Measurements from ENCODE around the gene MYLK.
A peak's percentile ranks its signal among the peaks of the same experiment; 100 is the strongest.

MYLK gene

DNA sequence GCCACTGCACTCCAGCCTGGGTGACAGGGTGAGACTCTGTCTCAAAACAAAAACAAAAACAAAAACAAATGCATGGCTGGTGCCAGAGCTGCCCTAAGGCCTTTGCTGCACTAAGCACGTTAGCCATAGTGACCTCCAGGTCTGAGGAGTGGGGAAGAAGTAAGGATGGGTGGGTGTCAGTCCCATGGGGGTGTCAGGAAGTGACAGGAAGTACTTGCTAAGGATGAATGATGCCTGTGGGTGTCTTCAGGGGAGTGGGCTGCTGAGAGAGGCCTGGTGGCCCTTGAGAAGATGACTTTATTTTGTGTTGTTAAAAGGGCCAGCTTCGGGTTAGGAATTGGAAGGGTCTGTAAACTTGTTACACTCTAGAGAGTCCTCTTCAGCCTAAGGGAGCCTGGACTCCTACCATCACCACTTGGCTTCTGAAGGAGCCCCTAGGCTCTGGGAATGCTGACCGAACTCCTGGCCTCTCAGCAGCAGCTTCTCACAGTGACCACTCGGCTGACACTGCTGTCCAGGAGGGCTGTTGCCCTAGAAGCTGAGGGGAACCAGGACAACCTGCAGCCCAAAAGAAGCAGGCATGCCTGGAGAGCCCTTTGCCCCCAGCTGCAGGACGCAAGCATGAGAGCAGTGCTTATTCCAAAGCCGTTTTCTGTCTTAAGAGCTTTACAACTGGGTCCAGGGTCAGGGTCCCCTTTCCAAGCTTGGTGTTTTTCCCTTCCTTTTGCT is 116.4 kb downstream of the MYLK start:
- no peak for DNase-seq

- DNase-seq: no peak
These were observed 117.1 kb downstream of the MYLK start for GRCh38 chr3:123767009-123767372.

DNA sequence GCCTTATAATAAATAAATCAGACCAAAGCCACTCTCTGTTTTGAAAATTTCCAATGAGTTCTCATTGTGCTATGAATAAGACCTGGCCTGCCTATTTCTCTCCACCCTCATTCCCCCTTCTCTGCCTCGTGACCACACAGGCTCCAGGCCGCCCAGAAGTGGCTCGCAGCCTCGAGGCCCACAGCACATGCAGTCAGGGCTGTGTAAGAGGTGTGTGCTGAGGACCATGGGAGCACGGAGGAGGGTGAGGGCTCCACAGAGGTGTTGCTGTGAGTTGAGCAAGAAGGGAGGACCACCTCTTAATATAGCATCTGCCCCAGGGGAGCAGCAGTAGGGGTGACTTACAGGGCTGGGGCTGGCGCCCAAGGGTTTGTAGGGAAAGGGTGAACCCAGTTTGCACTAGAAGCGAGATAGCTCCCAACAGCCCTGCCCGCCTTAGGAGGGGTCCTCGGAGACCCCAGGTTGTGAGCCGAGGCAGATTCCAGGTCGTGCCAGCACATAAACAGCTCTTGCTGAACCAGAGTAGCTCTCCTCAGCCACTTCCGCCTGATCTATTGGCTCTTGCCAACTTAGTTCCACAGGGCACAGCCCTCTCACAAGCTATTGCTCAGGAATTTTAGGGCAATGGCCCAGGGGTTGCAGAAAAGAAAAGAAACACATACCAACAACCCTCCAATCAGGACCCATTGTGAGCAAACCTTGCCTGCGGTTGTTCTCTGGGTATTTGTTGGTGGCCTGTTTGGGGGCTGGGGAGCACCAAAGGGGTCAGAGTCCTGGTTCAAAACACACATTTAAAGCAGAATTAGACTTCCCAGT is 117.7 kb downstream of the MYLK start:
- no peak for DNase-seq

DNA sequence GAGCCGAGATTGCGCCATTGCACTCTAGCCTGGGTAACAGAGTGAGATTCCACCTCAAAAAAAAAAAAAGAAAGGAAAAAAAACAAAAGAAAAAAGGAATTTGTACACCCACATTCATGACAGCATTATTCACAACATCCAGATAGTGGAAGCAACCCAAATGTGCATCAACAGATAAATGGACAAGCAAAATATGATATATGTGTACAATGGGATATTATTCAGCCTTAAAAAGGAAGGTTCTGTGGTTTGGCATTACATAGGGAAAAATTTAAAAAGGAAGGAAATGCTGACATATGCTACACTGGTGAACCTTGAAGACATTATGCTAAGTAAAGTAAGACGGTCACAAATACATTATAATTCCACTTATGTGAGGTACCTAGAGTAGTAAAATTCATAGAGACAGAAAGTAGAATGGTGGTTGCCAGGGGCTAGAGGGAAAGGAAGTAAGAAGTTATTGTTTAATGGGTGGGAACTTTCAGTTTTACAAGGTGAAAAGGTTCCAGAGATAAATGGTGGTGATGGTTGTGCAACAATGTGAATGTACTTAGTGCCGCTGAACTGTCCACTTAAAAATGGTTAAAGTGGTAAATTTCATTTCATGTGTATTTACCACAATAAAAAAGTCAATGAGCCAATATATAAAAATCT is 118.5 kb downstream of the MYLK start:
- no peak for DNase-seq

- DNase-seq: no peak
These were observed 119.5 kb downstream of the MYLK start for GRCh38 chr3:123764647-123765046.

DNA sequence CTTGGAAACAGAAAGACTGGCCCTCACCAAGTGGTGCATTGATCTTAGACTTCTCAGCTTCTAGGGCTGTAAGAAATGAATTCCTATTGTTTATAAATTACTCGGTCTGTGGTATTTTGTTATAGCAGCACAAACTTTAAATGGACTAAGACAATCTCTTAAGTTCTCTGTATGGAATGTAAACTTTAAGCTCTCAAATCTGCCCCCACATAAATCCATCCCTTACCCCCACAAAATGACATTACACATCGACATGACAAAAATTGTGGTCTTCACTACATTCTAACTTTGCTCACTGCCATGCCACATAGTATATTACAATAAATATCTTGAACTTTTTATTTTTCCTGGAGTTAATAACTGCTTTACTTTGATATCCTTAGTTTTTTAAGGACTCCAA is 121.3 kb downstream of the MYLK start:
- no peak for DNase-seq

DNA sequence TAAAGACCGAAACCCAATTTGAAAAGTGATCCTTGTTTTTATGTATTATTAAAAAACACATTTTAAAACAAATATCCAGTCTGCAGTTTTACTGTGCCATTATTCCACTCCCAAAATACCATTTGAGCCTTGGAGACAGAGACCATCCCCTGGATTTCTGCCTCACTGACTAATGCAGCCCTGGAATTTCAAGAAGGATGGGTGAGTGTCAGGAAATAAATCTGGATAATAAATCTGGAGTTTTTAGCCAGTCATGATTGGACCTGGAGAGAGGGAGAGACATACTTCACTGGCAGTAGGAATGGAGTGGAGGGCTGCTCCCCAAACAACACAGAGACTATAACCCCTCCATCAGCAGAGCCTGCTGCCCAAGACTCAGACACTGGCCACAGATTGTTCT is 123.3 kb downstream of the MYLK start:
- DNase-seq: no peak

- DNase-seq: no peak
These were observed 124.3 kb downstream of the MYLK start for GRCh38 chr3:123759871-123760270.

DNA sequence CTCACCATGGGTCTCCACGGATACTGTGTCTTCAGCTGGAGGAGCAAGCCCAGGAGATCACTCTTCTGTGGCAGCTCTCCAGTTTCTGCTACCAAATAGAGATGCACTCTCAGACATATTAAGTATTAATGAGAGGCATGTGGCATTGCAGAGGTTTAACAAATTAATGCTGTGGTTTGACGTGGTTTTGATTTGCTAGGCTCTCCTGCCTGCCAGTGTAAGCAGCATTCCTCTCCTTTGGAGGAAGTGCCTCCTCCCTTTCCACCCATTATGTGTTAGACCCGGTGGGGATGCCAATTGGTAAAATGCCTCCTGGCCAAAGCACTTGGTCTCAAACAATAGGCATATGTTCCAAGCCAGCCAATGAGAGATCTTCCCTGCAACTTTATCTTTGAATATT is 124.8 kb downstream of the MYLK start:
- no peak for DNase-seq

DNA sequence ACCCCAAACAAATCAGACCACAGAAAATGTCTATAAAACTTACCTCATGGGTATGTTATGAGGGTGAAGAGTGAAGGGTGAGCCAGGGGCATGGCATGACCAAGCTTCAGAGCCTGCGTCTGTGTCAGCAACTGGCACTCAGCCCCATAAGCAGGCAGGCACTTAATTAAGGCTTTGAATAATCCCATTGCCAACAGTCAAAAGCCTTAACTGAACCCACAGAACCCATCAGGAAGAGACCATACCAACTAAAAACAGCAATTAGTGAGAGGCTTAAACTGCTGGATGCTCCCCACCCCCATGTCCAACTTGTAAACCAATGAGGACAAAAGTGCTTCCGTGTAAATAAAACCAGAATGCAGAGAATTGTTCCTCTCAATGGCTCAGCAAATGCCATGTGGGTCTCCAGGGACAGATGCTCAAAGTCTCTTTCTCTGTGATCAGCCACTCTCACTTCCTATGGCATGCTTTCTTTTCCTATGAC is 126.0 kb downstream of the MYLK start:
- no peak for DNase-seq

GRCh38 chr3:123757281-123757940 is 126.7 kb downstream of the MYLK start:
- DNase-seq: no peak

GRCh38 chr3:123755501-123755900 is 128.6 kb downstream of the MYLK start:
- DNase-seq: no peak

GRCh38 chr3:123755085-123755484 is 129.0 kb downstream of the MYLK start:
- no peak for DNase-seq

DNA sequence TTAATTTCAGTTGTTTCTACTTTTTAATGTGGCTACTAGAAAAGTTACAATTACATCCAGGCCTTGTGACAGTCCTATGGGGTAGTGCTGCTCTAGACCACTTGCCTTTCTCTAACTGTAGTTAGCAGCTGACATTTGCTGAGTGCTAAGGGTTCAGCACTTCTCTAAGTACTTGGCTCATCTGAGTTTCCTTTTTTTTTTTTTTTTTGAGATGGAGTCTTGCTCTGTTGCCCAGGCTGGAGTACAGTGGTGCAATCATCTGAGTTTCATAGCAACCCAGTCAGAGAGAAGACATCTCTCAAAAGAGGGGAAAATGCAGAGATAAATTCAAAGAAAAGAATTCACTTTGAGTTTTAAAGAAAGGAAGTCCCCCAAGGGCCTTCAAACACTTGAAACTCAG is 130.8 kb downstream of the MYLK start:
- DNase-seq: no peak

DNA sequence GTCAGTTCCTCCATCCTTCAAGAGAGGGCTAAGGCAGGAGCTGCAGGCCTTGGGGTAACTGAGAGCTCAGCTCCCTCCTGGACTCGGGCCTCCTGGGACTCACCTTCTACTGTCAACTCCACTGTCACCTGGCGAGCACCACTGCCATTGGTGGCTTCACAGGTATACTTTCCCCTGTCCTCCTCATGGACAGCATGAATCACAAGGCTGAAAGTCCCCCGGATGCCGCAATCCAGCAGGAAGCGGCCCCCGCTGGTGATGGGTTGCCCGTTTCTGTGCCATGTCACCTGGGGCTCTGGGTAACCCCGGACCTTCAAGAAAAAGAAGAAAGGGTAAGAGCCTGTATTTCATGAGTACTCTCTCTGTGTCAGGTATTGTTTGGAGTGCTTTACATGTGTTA is 131.9 kb downstream of the MYLK start:
- no peak for DNase-seq

GRCh38 chr3:123751433-123751832 is 132.7 kb downstream of the MYLK start:
- no peak for DNase-seq

GRCh38 chr3:123750659-123751420 is 133.3 kb downstream of the MYLK start:
- DNase-seq: peak; percentile 92

DNA sequence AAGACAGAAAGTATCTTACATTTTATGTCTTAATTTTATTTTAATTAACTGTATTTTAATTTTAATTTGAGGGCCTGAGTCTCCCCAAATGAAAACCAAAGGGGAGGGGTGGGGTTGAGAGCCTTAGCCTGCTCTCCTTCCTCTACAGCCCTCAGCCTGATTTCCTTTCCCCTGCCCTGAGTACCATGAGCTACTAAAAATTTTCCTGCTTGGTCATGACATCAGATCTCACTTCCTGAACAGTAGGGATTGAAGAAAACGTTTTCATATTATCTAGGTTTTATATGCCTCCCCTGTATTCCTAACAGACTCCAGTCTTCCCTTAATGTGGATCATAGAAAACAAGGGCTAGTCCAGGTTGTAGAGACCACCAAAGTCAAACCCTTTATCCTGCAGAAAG is 133.9 kb downstream of the MYLK start:
- no peak for DNase-seq

DNA sequence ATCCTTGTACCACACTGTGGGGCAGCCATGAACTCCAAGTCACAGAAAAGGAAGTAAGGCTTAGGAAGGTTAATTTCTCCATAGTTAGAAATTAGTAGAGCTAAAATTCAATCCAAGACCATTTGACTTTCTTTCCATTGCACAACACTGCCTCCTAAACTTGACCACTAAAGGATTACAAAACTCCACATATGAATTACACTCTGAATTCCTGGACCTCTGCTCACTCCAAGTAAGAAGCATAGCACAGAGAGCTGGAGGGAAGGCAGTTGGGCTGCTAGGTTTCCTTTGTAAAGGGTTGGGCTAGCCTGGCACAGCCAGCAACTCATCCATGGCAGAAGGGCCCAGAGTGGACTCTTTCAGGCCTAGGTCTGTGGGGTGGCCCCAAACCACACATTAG is 134.4 kb downstream of the MYLK start:
- DNase-seq: no peak

- DNase-seq: no peak
These were observed 138.8 kb downstream of the MYLK start for GRCh38 chr3:123745184-123745855.

- no peak for DNase-seq
These were observed 140.1 kb downstream of the MYLK start for GRCh38 chr3:123744064-123744463.

DNA sequence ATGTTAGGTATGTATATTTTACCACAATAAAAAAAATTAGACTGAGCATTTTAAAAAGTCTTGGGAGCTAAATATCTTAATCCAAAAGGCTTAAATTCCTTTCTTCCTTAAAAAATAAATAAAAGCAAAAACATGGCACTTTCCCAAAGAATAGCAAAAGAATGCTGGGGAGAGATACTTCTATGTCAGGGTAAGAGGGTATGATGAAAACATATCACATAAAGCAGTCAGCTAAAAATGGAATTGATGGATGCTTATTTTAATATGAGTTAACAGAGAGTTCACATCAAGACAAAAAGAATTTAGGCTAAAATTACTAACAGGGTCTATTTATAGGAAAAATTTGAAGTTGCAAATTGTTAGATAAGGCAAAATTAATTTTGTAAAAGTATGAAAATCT is 141.0 kb downstream of the MYLK start:
- DNase-seq: no peak

Measured in islet precursor cell (in vitro differentiated cells).